ENCODE results near the gene MAGEA1.

MAGEA1 gene

GRCh38 chrX:153226344-153227185, 47.5 kb downstream of the MAGEA1 start:
- H3K9me3 ChIP-seq (ENCODE audit: low read depth, low read length), result no peaks in the 10 kb centered on the region
- no peak overlapping the region for H3K27ac ChIP-seq
- H3K4me3 ChIP-seq, result no peak overlapping the region
- H3K9ac ChIP-seq (ENCODE audit: insufficient read length), result no peak overlapping the region
- DNase-seq (ENCODE audit: low read depth, low spot score), result no peak
- H3K36me3 ChIP-seq (ENCODE audit: insufficient read depth, low read length), result no peaks in the 10 kb centered on the region
- TF ChIP-seq POLR2AphosphoS5 (IDR thresholded peaks at IDR 0.05; ENCODE audit: borderline replicate concordance, low read depth, low read length), result no peak
- no peak for TF ChIP-seq EZH2 (IDR thresholded peaks at IDR 0.05)
- no peak for TF ChIP-seq FOXP2 (optimal IDR thresholded peaks at IDR 0.05; ENCODE audit: control extremely low read depth, extremely low read length, insufficient read depth)

Measured in SK-N-MC (cell line).